Heart left ventricle (tissue), 13 donors: ENCODE results near the gene CPN1.

Experiments
- CTCF ChIP-seq, 12 donors: fragments of 200-600 bp; sonication (generic) in 4 of 12; IDR thresholded peaks; one replicate each; pipeline versions ENCODE4 v1.5.0 to v1.8.0; 2018 to 2022; ENCODE audit warnings: antibody characterized with exemption in 12 of 12, mild to moderate bottlenecking in 5 of 12
- POLR2A ChIP-seq, 2 donors: fragments of 450-650 bp; IDR thresholded peaks; one replicate each; pipeline ENCODE4 v1.6.1; 2017; ENCODE audit warnings: antibody characterized with exemption in 2 of 2, mild to moderate bottlenecking in 2 of 2, moderate library complexity in 2 of 2
- donor health status: ischemic (EF 13 %, LVEDD 7.1; RV severe dilation, severe dysfunction).
- donor health status: DM: no; HTN: yes; CAD: no.
- donor health status: DM: no; HTN: no; CAD: no.
- donor health status: ischemic (EF 25% LVEDD 6.9; RV normal size, moderate dysfunction).
- donor health status: ischemic (EF 25% LVEDD 5.7; RV mildly dilated, moderate dysfunction).
- donor health status: ischemic (EF 35%, LVEDD 5.7; RV mildly dilated, moderate dysfunction).
- donor health status: nonischemic (EF 11% LVEDD 7.7; RV severe dilation, severe dysfunction).
- donor health status: DM: yes; HTN: yes; CAD: no.
- donor health status: PGD.
- donor health status: ischemic (EF 29% LVEDD 5.4; RV normal size, mild dysfunction).
- donor health status: nonischemic (EF 23%, LVEDD 6.1; RV moderate dilation, normal function).

- TF ChIP-seq CTCF (IDR thresholded peaks at IDR 0.05), result no peak
- no peak for TF ChIP-seq POLR2A (IDR thresholded peaks at IDR 0.05)
Measured at GRCh38 chr10:100037758-100038315, 43.8 kb downstream of the CPN1 start.
